Activated CD8-positive, alpha-beta T cell treated with anti-CD3 and anti-CD28 coated beads, Interleukin-2, amount 10 ng/mL, durations not matched to agents 7 days and 5 days (primary cell): ENCODE results near the gene MAPK8. TPM values are rescaled to one million over a fixed set of nuclear protein-coding genes. Genes with fewer than 3 reads are reported as not detected.
A peak's percentile ranks its signal among the peaks of the same experiment; 100 is the strongest.

Experiments used
- ATAC-seq: fragments of 150-1000 bp; cut with Tn5 transposase; one replicate; pipeline ENCODE4 v1.10.0; 2021; ENCODE audit warnings: moderate library complexity
- CTCF ChIA-PET: fragments of 350-600 bp; sonication (Branson Sonifier 250); formaldehyde crosslinking; loops from one replicate; lab custom pipeline; 2021; ENCODE audit warnings: antibody characterized with exemption; lab: Charles Lee
- POLR2A ChIA-PET: fragments of 350-600 bp; sonication (Branson Sonifier 250); formaldehyde crosslinking; loops from one replicate; lab custom pipeline; 2021; ENCODE audit warnings: antibody characterized with exemption; lab: Charles Lee
- DNase-seq: peaks from one replicate; pipeline ENCODE4 v3.0.0-alpha.2; 2020
- H3K27ac Mint-ChIP-seq: one replicate; pipeline ENCODE4 v1.8.0; 2021; ENCODE audit warnings: mild to moderate bottlenecking, mixed read lengths
- H3K27me3 Mint-ChIP-seq: one replicate; pipeline ENCODE4 v1.8.0; 2021; ENCODE audit warnings: low read depth, mixed read lengths
- H3K36me3 Mint-ChIP-seq: one replicate; pipeline ENCODE4 v1.8.0; 2021; ENCODE audit warnings: low read depth, mixed read lengths
- H3K4me1 Mint-ChIP-seq: one replicate; pipeline ENCODE4 v1.8.0; 2021; ENCODE audit warnings: low read depth, mixed read lengths
- H3K4me3 Mint-ChIP-seq: one replicate; pipeline ENCODE4 v1.8.0; 2021; ENCODE audit warnings: mild to moderate bottlenecking, mixed read lengths
- H3K9me3 Mint-ChIP-seq: one replicate; pipeline ENCODE4 v1.8.0; 2022; ENCODE audit warnings: mixed read lengths; ENCODE audit not compliant: insufficient read depth
- total RNA-seq, 2 experiments: library from RNA; stranded (reverse); gene quantifications; one replicate each; pipeline ENCODE4 v1.2.3, GENCODE V29; 2021

The MAPK8 gene
- total RNA-seq, 2 experiments from 2014 or later, result 29.4 to 30.7 TPM

DNA sequence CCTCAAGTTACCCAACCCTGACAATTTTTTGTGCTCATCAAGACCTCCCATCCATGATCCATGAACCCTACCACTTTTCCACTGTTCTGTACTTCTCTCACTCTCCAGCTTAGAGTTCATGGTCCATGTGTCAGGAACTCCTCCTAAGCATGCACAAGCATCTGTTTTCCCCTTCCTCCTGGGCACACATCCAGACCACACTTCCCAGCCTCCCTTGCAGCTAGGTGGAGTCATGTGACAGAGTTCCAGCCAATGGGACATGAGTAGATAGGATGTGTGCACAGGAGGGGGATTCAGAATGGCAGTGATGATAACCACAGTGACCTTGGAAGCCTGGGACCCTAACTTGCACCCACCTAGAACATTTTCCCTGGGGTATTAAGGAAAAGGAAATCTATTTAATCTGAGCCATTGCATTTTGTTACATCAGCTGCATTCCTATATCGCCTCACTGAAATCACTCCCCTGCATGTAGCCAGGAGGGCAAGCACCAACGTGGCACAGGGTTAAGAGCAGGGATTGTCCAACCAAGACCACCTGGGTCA lies 22.4 kb upstream of the MAPK8 start:
- POLR2A ChIA-PET, result no interaction called here
- peaks cover 6% of the 10 kb centered on the region for H3K27me3 Mint-ChIP-seq
- H3K4me1 Mint-ChIP-seq, result peaks cover 16% of the 10 kb centered on the region
- ATAC-seq (no peak), DNase-seq (no peak)
- no peaks in the 10 kb centered on the region for H3K36me3 Mint-ChIP-seq
- no peaks in the 10 kb centered on the region for H3K9me3 Mint-ChIP-seq
- no peak overlapping the region for H3K27ac Mint-ChIP-seq
- no peak overlapping the region for H3K4me3 Mint-ChIP-seq
- CTCF ChIA-PET, result no interaction called here

DNA sequence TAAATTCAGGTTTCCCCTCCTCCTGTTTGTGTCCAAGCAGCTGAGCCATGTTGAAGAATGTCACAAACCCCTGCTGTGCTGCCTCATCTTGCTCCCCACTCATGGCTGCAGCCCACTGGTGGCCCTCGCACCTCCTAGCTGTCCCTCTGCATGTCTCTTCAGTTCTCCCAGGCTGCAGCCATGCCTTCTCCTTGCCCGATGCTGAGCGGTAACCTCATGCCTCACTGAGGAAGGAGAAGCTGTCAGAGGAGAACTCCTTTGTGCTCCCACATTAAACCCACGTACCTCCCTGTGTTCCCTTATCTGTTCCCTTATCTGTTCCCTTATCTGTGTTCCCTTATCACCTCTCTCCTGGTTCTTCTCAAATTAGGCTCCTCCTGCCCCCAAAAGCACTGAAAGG lies 21.7 kb upstream of the MAPK8 start:
- H3K36me3 Mint-ChIP-seq, result no peaks in the 10 kb centered on the region
- peaks cover 6% of the 10 kb centered on the region for H3K27me3 Mint-ChIP-seq
- POLR2A ChIA-PET, result no interaction called here
- H3K9me3 Mint-ChIP-seq, result no peaks in the 10 kb centered on the region
- CTCF ChIA-PET, result no interaction called here
- ATAC-seq (no peak), DNase-seq (no peak)
- H3K4me3 Mint-ChIP-seq, result no peak overlapping the region
- H3K27ac Mint-ChIP-seq, result no peak overlapping the region
- peaks cover 22% of the 10 kb centered on the region for H3K4me1 Mint-ChIP-seq

DNA sequence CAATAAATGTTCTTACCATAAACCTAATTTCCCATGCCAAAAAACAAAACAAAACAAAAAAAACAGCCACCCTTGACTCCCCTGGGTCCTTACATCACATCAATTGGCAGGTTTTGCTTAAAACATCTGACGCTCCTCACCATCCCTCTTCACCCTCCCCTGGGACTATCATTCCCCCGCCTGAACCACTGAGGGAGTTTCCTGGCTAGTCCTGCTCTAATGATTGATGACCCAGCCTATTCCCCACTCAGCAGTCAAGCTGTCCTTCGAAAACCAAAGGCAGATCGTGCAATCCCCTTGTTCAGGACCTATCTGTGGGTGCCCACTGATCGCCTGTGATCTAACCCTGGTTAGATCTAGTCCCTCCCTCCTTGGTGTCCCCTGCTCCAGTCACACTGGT lies 20.8 kb upstream of the MAPK8 start:
- no peak for DNase-seq
- peaks cover 25% of the 10 kb centered on the region for H3K4me1 Mint-ChIP-seq
- no peaks in the 10 kb centered on the region for H3K36me3 Mint-ChIP-seq
- H3K27ac Mint-ChIP-seq, result no peak overlapping the region
- ChIA-PET CTCF (no interaction called here), POLR2A (no interaction called here)
- peaks cover 6% of the 10 kb centered on the region for H3K27me3 Mint-ChIP-seq
- H3K9me3 Mint-ChIP-seq, result no peaks in the 10 kb centered on the region
- no peak overlapping the region for H3K4me3 Mint-ChIP-seq
- no peak for ATAC-seq

DNA sequence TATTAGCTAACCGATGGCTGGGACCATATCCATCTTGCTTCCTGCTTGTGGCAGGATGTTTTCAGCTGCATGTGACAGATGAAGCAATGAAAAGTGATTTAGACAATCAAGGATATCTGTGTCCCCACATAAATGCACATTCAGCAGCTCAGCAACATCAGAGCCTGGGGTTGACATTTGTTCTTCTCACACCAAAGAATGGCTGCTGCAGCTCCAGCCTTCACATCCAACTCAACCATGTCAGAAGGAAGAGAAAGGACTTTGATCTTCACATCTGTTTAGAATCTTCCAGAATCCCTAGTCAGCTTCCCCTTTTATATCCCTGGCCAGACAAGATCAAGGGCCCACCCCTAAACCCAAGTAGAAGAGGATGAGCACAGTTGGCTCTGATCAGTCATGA lies 20.1 kb upstream of the MAPK8 start:
- no peaks in the 10 kb centered on the region for H3K9me3 Mint-ChIP-seq
- H3K36me3 Mint-ChIP-seq, result no peaks in the 10 kb centered on the region
- ATAC-seq (no peak), DNase-seq (no peak)
- ChIA-PET CTCF (no interaction called here), POLR2A (no interaction called here)
- H3K27me3 Mint-ChIP-seq, result peaks cover 6% of the 10 kb centered on the region
- H3K4me3 Mint-ChIP-seq, result no peak overlapping the region
- H3K4me1 Mint-ChIP-seq, result peaks cover 28% of the 10 kb centered on the region
- H3K27ac Mint-ChIP-seq, result no peak overlapping the region

DNA sequence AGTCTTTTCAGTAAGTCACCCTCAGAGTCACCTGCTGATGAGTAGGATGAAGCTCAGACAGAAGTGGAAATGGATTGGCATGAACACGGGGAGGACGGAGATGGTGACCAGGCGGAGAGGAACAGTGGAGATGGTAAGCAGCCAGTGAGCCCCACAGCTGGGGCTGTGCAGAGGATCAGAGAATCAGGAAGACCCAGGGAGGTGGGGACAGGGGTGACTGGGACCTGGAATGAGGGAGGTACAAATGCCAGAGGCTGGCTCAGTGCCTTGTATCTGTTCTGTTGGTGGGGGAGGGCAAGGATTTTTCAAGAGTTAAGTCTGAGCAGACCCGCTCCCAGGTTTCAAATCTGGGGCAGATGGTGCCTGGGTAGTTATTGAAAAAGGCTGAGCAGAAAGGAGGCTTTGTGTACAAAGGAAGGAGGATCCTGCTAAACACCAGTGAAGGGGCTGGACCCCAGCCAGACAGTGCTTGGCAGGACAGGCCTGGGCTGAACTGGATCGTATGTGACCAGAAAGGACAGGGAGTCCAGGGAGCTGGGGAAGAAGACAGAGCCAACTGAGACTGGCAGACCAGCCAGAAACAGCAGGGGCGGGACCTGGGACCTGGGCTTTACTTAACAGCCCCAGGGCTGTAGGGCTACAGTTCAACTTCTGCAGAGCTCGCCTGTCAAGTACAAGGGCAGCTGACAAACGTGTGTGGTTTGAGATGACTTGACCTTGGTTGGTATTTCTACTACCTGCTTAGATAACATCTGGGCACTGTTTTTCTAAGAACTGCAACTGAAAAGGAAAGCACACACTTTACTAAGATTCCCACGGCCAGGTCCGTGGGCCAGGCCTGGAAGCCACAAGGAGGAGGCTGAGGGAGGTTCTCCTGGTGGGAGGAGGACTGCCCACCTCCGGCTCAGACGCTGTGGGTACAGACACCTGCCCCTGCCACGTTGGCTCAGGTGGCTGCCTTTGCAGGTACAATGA lies 18.8 kb upstream of the MAPK8 start:
- peaks cover 6% of the 10 kb centered on the region for H3K27me3 Mint-ChIP-seq
- ChIA-PET POLR2A (interaction anchor here (0.9 kb wide), 1 partner anchor 19 kb away, joined by 3 read pairs; no protein-coding TSS in a partner anchor), CTCF (interaction anchor here (1.0 to 2.0 kb wide), 2 partner anchors 14 to 18 kb away, joined by 3 to 12 read pairs; partner anchors contain the start of gene MAPK8)
- no peaks in the 10 kb centered on the region for H3K9me3 Mint-ChIP-seq
- H3K27ac Mint-ChIP-seq, result no peak overlapping the region
- H3K36me3 Mint-ChIP-seq, result no peaks in the 10 kb centered on the region
- H3K4me3 Mint-ChIP-seq, result no peak overlapping the region
- ATAC-seq (peak; percentile 58), DNase-seq (no peak)
- H3K4me1 Mint-ChIP-seq, result peaks cover 32% of the 10 kb centered on the region

DNA sequence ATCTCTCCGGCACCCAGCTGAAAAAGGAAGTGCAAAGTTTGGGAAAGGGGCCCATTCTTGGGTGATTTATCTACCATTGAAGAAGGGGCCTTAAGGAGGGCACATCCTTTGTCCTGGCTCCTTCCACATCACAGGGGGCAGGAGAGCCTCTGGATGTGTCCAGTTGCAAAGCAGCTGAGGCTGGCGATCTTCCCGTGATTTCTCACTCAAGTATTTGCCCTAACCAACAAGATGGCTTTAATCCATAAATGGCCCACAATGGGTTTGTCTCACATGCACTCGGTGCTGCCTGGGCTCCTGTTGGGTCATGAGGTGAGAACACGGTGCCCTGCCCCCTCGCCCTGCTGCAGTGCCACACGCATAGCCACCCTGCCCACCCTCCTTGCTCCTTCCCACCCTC lies 17.8 kb upstream of the MAPK8 start:
- H3K4me1 Mint-ChIP-seq, result peaks cover 32% of the 10 kb centered on the region

DNA sequence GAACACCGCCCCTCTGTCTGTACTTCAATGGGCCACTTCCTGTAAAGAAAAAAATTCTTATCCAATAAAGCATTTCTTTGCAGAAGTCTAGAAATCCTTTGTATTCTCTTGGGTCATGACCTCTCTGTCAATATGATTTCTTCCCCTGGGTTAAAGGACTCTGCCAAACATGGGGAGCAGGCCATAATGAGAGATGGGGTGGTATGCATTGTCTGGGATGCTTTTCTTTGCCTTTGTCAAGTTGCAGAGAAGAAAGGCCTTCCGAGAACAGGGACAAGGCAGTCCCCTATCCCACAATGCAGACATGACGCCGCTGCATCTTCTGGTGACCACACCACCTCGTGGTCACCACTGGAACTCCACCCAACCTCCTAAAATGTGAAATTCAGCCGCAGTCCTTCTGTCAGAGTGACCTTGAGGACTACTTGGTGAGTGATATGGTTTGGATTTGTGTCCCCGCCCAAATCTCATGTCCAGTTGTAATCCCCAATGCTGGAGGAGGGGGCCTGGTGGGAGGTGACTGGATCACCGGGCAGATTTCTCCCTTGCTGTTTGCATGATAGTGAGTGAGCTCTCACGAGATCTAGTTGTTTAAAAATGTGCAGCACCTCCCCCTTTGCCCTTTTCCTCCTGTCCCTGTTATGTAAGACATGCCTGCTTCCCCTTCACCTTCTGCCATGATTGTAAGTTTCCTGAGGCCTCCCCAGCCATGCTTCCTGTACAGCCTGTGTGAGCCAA lies 16.8 kb upstream of the MAPK8 start:
- ATAC-seq, result peak; percentile 49
- Mint-ChIP-seq H3K9me3 (no peaks in the 10 kb centered on the region), H3K27ac (no peak overlapping the region)

More for the DNA sequence above, 17.8 kb upstream of the MAPK8 start:
- peaks cover 6% of the 10 kb centered on the region for H3K27me3 Mint-ChIP-seq
- ATAC-seq (no peak), DNase-seq (no peak)
- CTCF ChIA-PET, result interaction anchor here (1.0 to 2.0 kb wide), 2 partner anchors 13 to 17 kb away, joined by 3 to 12 read pairs; partner anchors contain the start of gene MAPK8
- no peak overlapping the region for H3K4me3 Mint-ChIP-seq
- POLR2A ChIA-PET, result interaction anchor here (0.9 kb wide), 1 partner anchor 20 kb away, joined by 3 read pairs; no protein-coding TSS in a partner anchor
- no peaks in the 10 kb centered on the region for H3K9me3 Mint-ChIP-seq
- H3K36me3 Mint-ChIP-seq, result no peaks in the 10 kb centered on the region
- H3K27ac Mint-ChIP-seq, result no peak overlapping the region

DNA sequence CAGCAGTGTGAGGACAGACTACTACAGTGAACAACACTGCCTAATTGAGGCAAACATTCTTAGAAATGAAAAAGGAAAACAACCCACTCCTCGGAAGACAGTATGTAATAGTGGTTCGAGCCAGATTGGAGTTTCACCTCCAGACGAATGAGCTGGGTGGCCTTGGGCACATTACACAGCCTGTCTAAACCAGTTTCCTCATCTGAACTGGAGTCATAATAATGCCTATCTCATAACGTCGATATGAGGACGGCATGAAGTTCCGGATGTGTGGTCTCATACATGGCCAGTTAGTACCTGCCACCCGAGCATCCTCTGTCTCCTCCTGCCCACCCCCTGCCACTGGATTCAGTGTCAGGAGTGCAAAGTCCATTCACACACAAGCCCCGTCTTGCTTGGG lies 16.2 kb upstream of the MAPK8 start:
- H3K9me3 Mint-ChIP-seq, result no peaks in the 10 kb centered on the region
- H3K27ac Mint-ChIP-seq, result no peak overlapping the region
- H3K36me3 Mint-ChIP-seq, result no peaks in the 10 kb centered on the region
- DNase-seq, result no peak
- no peak for ATAC-seq
- POLR2A ChIA-PET, result no interaction called here
- H3K4me3 Mint-ChIP-seq, result no peak overlapping the region
- CTCF ChIA-PET, result interaction anchor here (0.7 to 1.5 kb wide), 5 partner anchors 12 to 144 kb away, joined by 3 to 4 read pairs (median 4); no protein-coding TSS in a partner anchor
- H3K27me3 Mint-ChIP-seq, result peaks cover under 1% of the 10 kb centered on the region
- H3K4me1 Mint-ChIP-seq, result peaks cover 32% of the 10 kb centered on the region

More for the DNA sequence above, 16.8 kb upstream of the MAPK8 start:
- ChIA-PET POLR2A (no interaction called here), CTCF (interaction anchor here (0.7 to 2.0 kb wide), 6 partner anchors 11 to 145 kb away, joined by 3 to 12 read pairs (median 4); no protein-coding TSS in a partner anchor)
- no peaks in the 10 kb centered on the region for H3K36me3 Mint-ChIP-seq
- peak; percentile 50 for DNase-seq
- H3K4me3 Mint-ChIP-seq, result no peak overlapping the region
- peaks cover 32% of the 10 kb centered on the region for H3K4me1 Mint-ChIP-seq
- H3K27me3 Mint-ChIP-seq, result peaks cover 6% of the 10 kb centered on the region

DNA sequence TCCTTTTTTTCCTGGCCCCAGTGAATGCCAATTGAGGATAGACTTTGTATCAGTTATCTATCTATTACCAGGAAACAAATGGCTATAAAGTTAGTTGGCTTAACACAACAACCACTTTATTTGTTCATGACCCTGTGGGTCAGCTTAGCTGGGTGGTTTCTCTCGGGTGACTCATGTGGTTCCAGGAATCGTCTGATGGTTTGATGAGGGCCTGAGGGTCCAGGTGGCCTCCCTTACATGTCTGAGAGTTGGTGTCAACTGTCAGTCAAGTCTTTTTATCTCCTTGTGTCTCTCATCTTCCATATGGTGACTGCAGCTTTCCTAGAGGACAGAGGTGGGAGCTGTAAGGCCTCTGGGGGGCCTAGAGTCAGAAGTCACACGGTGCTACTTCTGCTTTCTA lies 15.3 kb upstream of the MAPK8 start:
- no peaks in the 10 kb centered on the region for H3K9me3 Mint-ChIP-seq
- CTCF ChIA-PET, result interaction anchor here (0.7 kb wide), 1 partner anchor 164 kb away, joined by 3 read pairs; no protein-coding TSS in a partner anchor
- H3K27me3 Mint-ChIP-seq, result no peaks in the 10 kb centered on the region
- H3K27ac Mint-ChIP-seq, result no peak overlapping the region
- H3K36me3 Mint-ChIP-seq, result no peaks in the 10 kb centered on the region
- DNase-seq (no peak), ATAC-seq (no peak)
- H3K4me1 Mint-ChIP-seq, result peaks cover 32% of the 10 kb centered on the region
- H3K4me3 Mint-ChIP-seq, result no peak overlapping the region
- POLR2A ChIA-PET, result no interaction called here

DNA sequence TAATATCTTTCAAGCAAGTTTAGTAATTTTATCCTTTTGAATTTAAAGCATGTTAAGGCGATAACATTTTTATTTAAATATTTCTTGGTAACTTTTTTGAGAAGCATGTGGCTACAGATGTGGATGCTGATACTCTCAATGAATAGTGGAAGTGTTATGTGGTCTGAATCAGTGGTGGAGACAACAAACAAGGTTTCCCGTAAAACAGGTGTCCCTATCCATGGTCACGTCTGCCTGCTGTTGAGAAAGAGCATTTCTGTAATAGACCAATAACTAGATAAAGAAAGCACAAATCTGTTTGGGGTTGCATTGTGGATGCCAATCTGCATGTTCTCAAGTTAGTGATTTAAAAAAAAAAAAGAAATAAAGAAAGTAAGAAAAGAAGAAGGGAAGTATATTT lies 13.9 kb upstream of the MAPK8 start:
- H3K27me3 Mint-ChIP-seq, result no peaks in the 10 kb centered on the region
- ChIA-PET POLR2A (no interaction called here), CTCF (no interaction called here)
- no peaks in the 10 kb centered on the region for H3K36me3 Mint-ChIP-seq
- H3K27ac Mint-ChIP-seq, result no peak overlapping the region
- DNase-seq, result no peak
- H3K9me3 Mint-ChIP-seq, result no peaks in the 10 kb centered on the region
- no peak for ATAC-seq
- H3K4me3 Mint-ChIP-seq, result no peak overlapping the region
- peaks cover 26% of the 10 kb centered on the region for H3K4me1 Mint-ChIP-seq

DNA sequence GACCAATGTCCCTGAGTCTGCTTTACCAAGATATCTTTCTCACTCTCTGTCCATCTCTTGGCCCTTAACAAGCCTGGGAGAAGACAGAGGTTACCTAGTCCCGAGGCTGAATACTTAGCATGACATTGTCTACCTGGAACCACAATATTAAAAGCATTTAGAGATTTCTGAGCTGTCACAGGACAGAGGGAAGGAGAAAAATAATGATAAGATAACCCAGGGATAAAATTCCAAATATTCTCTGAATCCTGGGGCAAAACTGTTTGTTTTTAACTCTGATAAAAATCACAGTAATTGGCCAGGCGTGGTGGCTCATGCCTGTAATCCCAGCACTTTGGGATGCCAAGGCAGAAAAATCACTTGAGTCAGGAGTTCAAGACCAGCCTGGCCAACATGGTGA lies 12.0 kb upstream of the MAPK8 start:
- H3K4me3 Mint-ChIP-seq, result no peak overlapping the region
- H3K36me3 Mint-ChIP-seq, result no peaks in the 10 kb centered on the region
- H3K9me3 Mint-ChIP-seq, result no peaks in the 10 kb centered on the region
- ChIA-PET POLR2A (no interaction called here), CTCF (no interaction called here)
- ATAC-seq (no peak), DNase-seq (no peak)
- peaks cover 15% of the 10 kb centered on the region for H3K4me1 Mint-ChIP-seq
- H3K27me3 Mint-ChIP-seq, result no peaks in the 10 kb centered on the region
- H3K27ac Mint-ChIP-seq, result no peak overlapping the region
